SK-N-SH (cell line): ENCODE data around the gene BBOF1. TPM values are rescaled to one million over a fixed set of nuclear protein-coding genes. Genes with fewer than 3 reads are reported as not detected.

Source experiments
- CTCF ChIA-PET: fragments of 300-600, 350-600 bp; formaldehyde crosslinking; extraction: SDS; loops from one replicate; lab custom pipeline; 2021; lab: Yijun Ruan, JAX
- POLR2A ChIA-PET: fragments of 350-600 bp; sonication (Branson Sonifier 250); formaldehyde crosslinking; extraction: SDS; loops from one replicate; lab custom pipeline; 2020; ENCODE audit warnings: antibody characterized with exemption, inconsistent platforms; lab: Yijun Ruan, JAX
- DNase-seq: peaks from one replicate; pipeline ENCODE4 v3.0.0; 2012
- H2AFZ ChIP-seq: fragments of 200-600 bp; sonication (generic); 2 replicates; pipeline ENCODE4 v1.8.1; 2016; ENCODE audit warnings: antibody characterized with exemption, mild to moderate bottlenecking, low read depth
- H3F3A ChIP-seq: fragments of 200-600 bp; sonication (generic); replicated peaks from 2 replicates; pipeline ENCODE3; 2016; ENCODE audit warnings: antibody characterized with exemption, mild to moderate bottlenecking; ENCODE audit not compliant: insufficient read depth
- H3K27ac ChIP-seq, 2 experiments: fragments of 200-500 bp in 1 of 2; fragments of 200-600 bp in 1 of 2; sonication (Bioruptor generic) in 1 of 2; sonication (generic), shearing (Covaris generic) in 1 of 2; 2 replicates each; pipeline versions ENCODE4 v1.5.1 to v1.6.1; 2014 to 2016; ENCODE audit warnings: low read depth in 2 of 2, inconsistent platforms in 1 of 2, low read length in 1 of 2, mild to moderate bottlenecking in 1 of 2, mixed read lengths in 1 of 2
- H3K27me3 ChIP-seq: fragments of 200-600 bp; sonication (generic), shearing (Covaris generic); 2 replicates; pipeline ENCODE4 v1.6.1; 2016; ENCODE audit warnings: mixed run types; ENCODE audit not compliant: insufficient read depth
- H3K36me3 ChIP-seq, 2 experiments: fragments of 200-500 bp in 1 of 2; fragments of 200-600 bp in 1 of 2; sonication (Bioruptor generic) in 1 of 2; sonication (generic) in 1 of 2; replicated peaks in 1 of 2; 2 replicates each; pipeline versions ENCODE3 to v1.5.1; 2014 to 2016; ENCODE audit warnings: low read length in 1 of 2, mild to moderate bottlenecking in 1 of 2; ENCODE audit not compliant: insufficient read depth in 2 of 2, control insufficient read depth in 1 of 2
- H3K4me1 ChIP-seq, 2 experiments: fragments of 200-500 bp in 1 of 2; fragments of 200-600 bp in 1 of 2; sonication (Bioruptor generic) in 1 of 2; sonication (generic), shearing (Covaris generic) in 1 of 2; 2 replicates each; pipeline versions ENCODE4 v1.5.1 to v1.6.1; 2014 to 2016; ENCODE audit warnings: low read depth in 1 of 2, low read length in 1 of 2, mixed run types in 1 of 2; ENCODE audit not compliant: insufficient read depth in 2 of 2, control insufficient read depth in 1 of 2
- H3K4me2 ChIP-seq: fragments of 200-600 bp; sonication (generic), shearing (Covaris generic); 2 replicates; pipeline ENCODE4 v1.6.1; 2017; ENCODE audit warnings: mixed run types
- H3K4me3 ChIP-seq, 2 experiments: fragments of 200-500 bp in 1 of 2; fragments of 200-600 bp in 1 of 2; sonication (Bioruptor generic) in 1 of 2; sonication (generic), shearing (Covaris generic) in 1 of 2; 2 replicates each; pipeline versions ENCODE4 v1.5.1 to v1.8.1; 2014 to 2016; ENCODE audit warnings: low read depth in 2 of 2, inconsistent platforms in 1 of 2, low read length in 1 of 2, mild to moderate bottlenecking in 1 of 2, mixed read lengths in 1 of 2, moderate library complexity in 1 of 2
- H3K79me2 ChIP-seq: fragments of 200-600 bp; sonication (generic); 2 replicates; pipeline ENCODE4 v1.8.1; 2017; ENCODE audit warnings: mild to moderate bottlenecking; ENCODE audit not compliant: insufficient read depth
- H3K9ac ChIP-seq: fragments of 200-600 bp; sonication (generic); 2 replicates; pipeline ENCODE4 v1.6.1; 2017; ENCODE audit warnings: mixed run types
- H3K9me2 ChIP-seq: fragments of 200-600 bp; sonication (generic); 2 replicates; pipeline ENCODE4 v1.6.1; 2017; ENCODE audit warnings: mixed run types
- H3K9me3 ChIP-seq: fragments of 200-600 bp; sonication (generic); 2 replicates; pipeline ENCODE4 v1.6.1; 2017; ENCODE audit warnings: mixed run types, mild to moderate bottlenecking, moderate library complexity
- H4K20me1 ChIP-seq: fragments of 200-600 bp; sonication (generic); 2 replicates; pipeline ENCODE4 v1.6.1; 2017; ENCODE audit warnings: mild to moderate bottlenecking, mixed run types; ENCODE audit not compliant: insufficient read depth
- CHD2 ChIP-seq: fragments of 150-350 bp; IDR thresholded peaks from 2 replicates; pipeline ENCODE4 v1.6.1; 2018; ENCODE audit warnings: low read length; ENCODE audit not compliant: partially characterized antibody
- EP300 ChIP-seq, 2 experiments: IDR thresholded peaks; 2 replicates each; pipeline versions ENCODE4 v1.4.0 to v1.6.1; 2012; ENCODE audit warnings: borderline replicate concordance in 1 of 2, low read depth in 1 of 2, low read length in 1 of 2
- EZH2phosphoT487 ChIP-seq: fragments of 200-600 bp; sonication (generic); IDR thresholded peaks from 2 replicates; pipeline ENCODE4 v1.6.1; 2017; ENCODE audit warnings: low read depth, mixed run types, mild to moderate bottlenecking, antibody characterized with exemption, moderate library complexity, borderline replicate concordance
- FOSL2 ChIP-seq: IDR thresholded peaks from 2 replicates; pipeline ENCODE4 v1.4.0; 2012; ENCODE audit warnings: low read depth, mild to moderate bottlenecking, moderate library complexity, borderline replicate concordance
- FOXJ3 ChIP-seq: sonication (generic); formaldehyde crosslinking; IDR thresholded peaks from 2 replicates; pipeline ENCODE4 v1.5.1; 2020; ENCODE audit warnings: mild to moderate bottlenecking, missing genetic modification reagents
- GABPA ChIP-seq: IDR thresholded peaks from 2 replicates; pipeline ENCODE4 v1.4.0; 2012; ENCODE audit warnings: low read depth, mild to moderate bottlenecking
- GATA2 ChIP-seq: sonication (generic); formaldehyde crosslinking; IDR thresholded peaks from 2 replicates; pipeline ENCODE4 v1.5.0; 2020; ENCODE audit warnings: mild to moderate bottlenecking, missing genetic modification reagents
- JUND ChIP-seq: IDR thresholded peaks from 2 replicates; pipeline ENCODE4 v1.4.0; 2012
- NRF1 ChIP-seq: IDR thresholded peaks from 2 replicates; pipeline ENCODE4 v1.6.1; 2012; ENCODE audit warnings: low read depth, mild to moderate bottlenecking, low read length
- RCOR1 ChIP-seq: fragments of 150-350 bp; IDR thresholded peaks from 2 replicates; pipeline ENCODE4 v1.6.1; 2017; ENCODE audit warnings: antibody characterized with exemption, low read length
- RXRA ChIP-seq: IDR thresholded peaks from 2 replicates; pipeline ENCODE4 v1.4.0; 2012; ENCODE audit warnings: low read depth, mild to moderate bottlenecking, borderline replicate concordance
- SIN3A ChIP-seq: IDR thresholded peaks from 2 replicates; pipeline ENCODE4 v1.6.1; 2012; ENCODE audit warnings: low read depth, mild to moderate bottlenecking, low read length, moderate library complexity, borderline replicate concordance
- SMC3 ChIP-seq: IDR thresholded peaks from 2 replicates; pipeline ENCODE4 v1.6.1; 2012; ENCODE audit warnings: low read depth, low read length, improper control_type of control experiment
- TCF12 ChIP-seq: IDR thresholded peaks from 2 replicates; pipeline ENCODE4 v1.4.0; 2012
- WGBS: methylation state at CpG from one replicate; pipeline ENCODE4 v1.1.6; 2017; ENCODE audit warnings: low lambda C conversion rate; 5-methylcytosine and 5-hydroxymethylcytosine counted together
- polyA plus RNA-seq, 3 experiments: library from polyadenylated mRNA; depleted of rRNA; stranded (reverse); fragments of >200 nt; gene quantifications; 2 replicates each; pipeline ENCODE4 v1.2.3, GENCODE V29; 2012
- TF ChIP-seq, protein P1 (sequence below): fragments of 200-600 bp; sonication (generic); IDR thresholded peaks from 2 replicates; pipeline ENCODE4 v1.6.1; 2017; ENCODE audit warnings: antibody characterized with exemption, mild to moderate bottlenecking, moderate library complexity
- TF ChIP-seq, protein P2 (sequence below): IDR thresholded peaks from 2 replicates; pipeline ENCODE4; 2012
- TF ChIP-seq, protein P3 (sequence below): IDR thresholded peaks from 2 replicates; pipeline ENCODE4 v1.6.1; 2012; ENCODE audit warnings: mild to moderate bottlenecking, low read depth, low read length, moderate library complexity
- TF ChIP-seq, protein P4 (sequence below): IDR thresholded peaks from 2 replicates; pipeline ENCODE4 v1.4.0; 2012; ENCODE audit warnings: low read depth, borderline replicate concordance
- TF ChIP-seq, protein P5 (sequence below): IDR thresholded peaks from 2 replicates; pipeline ENCODE4 v1.4.0; 2012; ENCODE audit warnings: low read depth

The BBOF1 gene
- polyA plus RNA-seq, 1 of the 3 experiments (the other 2 are of a cell fraction), result 1.9 TPM

DNA sequence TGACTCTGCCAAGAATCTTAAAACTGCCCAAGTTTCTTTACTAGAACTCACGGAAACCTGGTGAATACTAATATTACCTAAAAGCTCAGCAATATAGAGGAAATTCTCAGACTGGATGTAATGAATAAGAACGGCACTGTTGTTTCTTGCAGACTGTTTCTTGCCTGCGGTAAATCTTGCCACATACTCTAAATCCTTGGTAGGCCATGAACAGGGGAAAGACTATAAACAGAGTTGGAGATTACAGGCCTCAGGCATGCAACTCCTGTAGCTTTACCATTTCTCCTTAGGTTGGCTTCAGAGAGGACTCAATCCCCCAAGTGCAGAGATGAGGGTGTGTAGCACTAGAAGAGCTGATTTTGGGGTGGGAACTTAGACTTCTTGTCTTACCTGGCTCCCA, 64.0 kb downstream of the BBOF1 start:
- H3K9ac ChIP-seq, result 0 out of 2 replicates have a peak overlapping the region, but pooled peaks have one; percentile 76
- 89% methylated on average over 3 of the region's 3 CpGs for WGBS
- H3K9me2 ChIP-seq, result no peaks in the 10 kb centered on the region
- H3K9me3 ChIP-seq, result no peaks in the 10 kb centered on the region
- peak overlapping the region in 1 of 2 experiments; percentile 84; a peak in 3 of 4 replicates for H3K4me3 ChIP-seq
- H3K79me2 ChIP-seq, result peaks cover 31% of the 10 kb centered on the region
- H3K4me1 ChIP-seq, result peaks cover 0 to 10% of the 10 kb centered on the region in 2 experiments; a peak in 2 of 4 replicates
- H3K27me3 ChIP-seq, result no peaks in the 10 kb centered on the region
- no peaks in the 10 kb centered on the region for H3F3A ChIP-seq
- no peak overlapping the region for H3K27ac ChIP-seq
- POLR2A ChIA-PET, result interaction anchor here (1.2 kb wide), 1 partner anchor 10 kb away, joined by 3 read pairs; no protein-coding TSS in a partner anchor
- TF ChIP-seq SIN3A (no peak), SMC3 (no peak), RCOR1 (no peak), JUND (no peak), NRF1 (no peak), FOXJ3 (CRISPR knock-in tag) (no peak), EP300 (IDR thresholded peaks at IDR 0.05; ENCODE audit: borderline replicate concordance in 1 of 2, low read depth in 1 of 2, low read length in 1 of 2) (no peak), EZH2phosphoT487 (no peak), GATA2 (CRISPR knock-in tag) (no peak), TCF12 (no peak), CHD2 (no peak), FOSL2 (no peak), RXRA (no peak), GABPA (no peak)
- TF ChIP-seq, protein P1, sequence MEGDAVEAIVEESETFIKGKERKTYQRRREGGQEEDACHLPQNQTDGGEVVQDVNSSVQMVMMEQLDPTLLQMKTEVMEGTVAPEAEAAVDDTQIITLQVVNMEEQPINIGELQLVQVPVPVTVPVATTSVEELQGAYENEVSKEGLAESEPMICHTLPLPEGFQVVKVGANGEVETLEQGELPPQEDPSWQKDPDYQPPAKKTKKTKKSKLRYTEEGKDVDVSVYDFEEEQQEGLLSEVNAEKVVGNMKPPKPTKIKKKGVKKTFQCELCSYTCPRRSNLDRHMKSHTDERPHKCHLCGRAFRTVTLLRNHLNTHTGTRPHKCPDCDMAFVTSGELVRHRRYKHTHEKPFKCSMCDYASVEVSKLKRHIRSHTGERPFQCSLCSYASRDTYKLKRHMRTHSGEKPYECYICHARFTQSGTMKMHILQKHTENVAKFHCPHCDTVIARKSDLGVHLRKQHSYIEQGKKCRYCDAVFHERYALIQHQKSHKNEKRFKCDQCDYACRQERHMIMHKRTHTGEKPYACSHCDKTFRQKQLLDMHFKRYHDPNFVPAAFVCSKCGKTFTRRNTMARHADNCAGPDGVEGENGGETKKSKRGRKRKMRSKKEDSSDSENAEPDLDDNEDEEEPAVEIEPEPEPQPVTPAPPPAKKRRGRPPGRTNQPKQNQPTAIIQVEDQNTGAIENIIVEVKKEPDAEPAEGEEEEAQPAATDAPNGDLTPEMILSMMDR, result no peak
- TF ChIP-seq, protein P2, sequence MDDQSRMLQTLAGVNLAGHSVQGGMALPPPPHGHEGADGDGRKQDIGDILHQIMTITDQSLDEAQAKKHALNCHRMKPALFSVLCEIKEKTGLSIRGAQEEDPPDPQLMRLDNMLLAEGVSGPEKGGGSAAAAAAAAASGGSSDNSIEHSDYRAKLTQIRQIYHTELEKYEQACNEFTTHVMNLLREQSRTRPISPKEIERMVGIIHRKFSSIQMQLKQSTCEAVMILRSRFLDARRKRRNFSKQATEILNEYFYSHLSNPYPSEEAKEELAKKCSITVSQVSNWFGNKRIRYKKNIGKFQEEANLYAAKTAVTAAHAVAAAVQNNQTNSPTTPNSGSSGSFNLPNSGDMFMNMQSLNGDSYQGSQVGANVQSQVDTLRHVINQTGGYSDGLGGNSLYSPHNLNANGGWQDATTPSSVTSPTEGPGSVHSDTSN, result no peak
- TF ChIP-seq, protein P3, sequence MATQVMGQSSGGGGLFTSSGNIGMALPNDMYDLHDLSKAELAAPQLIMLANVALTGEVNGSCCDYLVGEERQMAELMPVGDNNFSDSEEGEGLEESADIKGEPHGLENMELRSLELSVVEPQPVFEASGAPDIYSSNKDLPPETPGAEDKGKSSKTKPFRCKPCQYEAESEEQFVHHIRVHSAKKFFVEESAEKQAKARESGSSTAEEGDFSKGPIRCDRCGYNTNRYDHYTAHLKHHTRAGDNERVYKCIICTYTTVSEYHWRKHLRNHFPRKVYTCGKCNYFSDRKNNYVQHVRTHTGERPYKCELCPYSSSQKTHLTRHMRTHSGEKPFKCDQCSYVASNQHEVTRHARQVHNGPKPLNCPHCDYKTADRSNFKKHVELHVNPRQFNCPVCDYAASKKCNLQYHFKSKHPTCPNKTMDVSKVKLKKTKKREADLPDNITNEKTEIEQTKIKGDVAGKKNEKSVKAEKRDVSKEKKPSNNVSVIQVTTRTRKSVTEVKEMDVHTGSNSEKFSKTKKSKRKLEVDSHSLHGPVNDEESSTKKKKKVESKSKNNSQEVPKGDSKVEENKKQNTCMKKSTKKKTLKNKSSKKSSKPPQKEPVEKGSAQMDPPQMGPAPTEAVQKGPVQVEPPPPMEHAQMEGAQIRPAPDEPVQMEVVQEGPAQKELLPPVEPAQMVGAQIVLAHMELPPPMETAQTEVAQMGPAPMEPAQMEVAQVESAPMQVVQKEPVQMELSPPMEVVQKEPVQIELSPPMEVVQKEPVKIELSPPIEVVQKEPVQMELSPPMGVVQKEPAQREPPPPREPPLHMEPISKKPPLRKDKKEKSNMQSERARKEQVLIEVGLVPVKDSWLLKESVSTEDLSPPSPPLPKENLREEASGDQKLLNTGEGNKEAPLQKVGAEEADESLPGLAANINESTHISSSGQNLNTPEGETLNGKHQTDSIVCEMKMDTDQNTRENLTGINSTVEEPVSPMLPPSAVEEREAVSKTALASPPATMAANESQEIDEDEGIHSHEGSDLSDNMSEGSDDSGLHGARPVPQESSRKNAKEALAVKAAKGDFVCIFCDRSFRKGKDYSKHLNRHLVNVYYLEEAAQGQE, result no peak
- TF ChIP-seq, protein P4, sequence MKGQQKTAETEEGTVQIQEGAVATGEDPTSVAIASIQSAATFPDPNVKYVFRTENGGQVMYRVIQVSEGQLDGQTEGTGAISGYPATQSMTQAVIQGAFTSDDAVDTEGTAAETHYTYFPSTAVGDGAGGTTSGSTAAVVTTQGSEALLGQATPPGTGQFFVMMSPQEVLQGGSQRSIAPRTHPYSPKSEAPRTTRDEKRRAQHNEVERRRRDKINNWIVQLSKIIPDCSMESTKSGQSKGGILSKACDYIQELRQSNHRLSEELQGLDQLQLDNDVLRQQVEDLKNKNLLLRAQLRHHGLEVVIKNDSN, result no peak
- TF ChIP-seq, protein P5, sequence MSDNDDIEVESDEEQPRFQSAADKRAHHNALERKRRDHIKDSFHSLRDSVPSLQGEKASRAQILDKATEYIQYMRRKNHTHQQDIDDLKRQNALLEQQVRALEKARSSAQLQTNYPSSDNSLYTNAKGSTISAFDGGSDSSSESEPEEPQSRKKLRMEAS, result no peak
- peak overlapping the region; percentile 97 for H3K4me2 ChIP-seq
- H2AFZ ChIP-seq, result peak overlapping the region; percentile 93; the same call in 1 of the 2 replicates
- CTCF ChIA-PET, result no interaction called here
- no peaks in the 10 kb centered on the region for H4K20me1 ChIP-seq
- no peaks in the 10 kb centered on the region for H3K36me3 ChIP-seq
- DNase-seq, result no peak
